Measurements from ENCODE around the gene COMMD8. TPM values are rescaled to one million over a fixed set of nuclear protein-coding genes. Genes with fewer than 3 reads are reported as not detected.
"Not testable (repeated sequence)": the region's sequence is repeated elsewhere in the genome, so short reads cannot be mapped to it uniquely, and the experiment has no call there.

COMMD8 gene
- polyA plus RNA-seq, 2 of the 4 experiments (the other 2 are of a cell fraction), result 19.1 to 24.0 TPM

GRCh38 chr4:47498899-47499298 is 35.4 kb upstream of the COMMD8 start:
- H3K4me1 ChIP-seq, result no peaks in the 10 kb centered on the region
- TF ChIP-seq ESRRA (IDR thresholded peaks at IDR 0.05; ENCODE audit: borderline replicate concordance, low read length), result no peak
- ChIA-PET CTCF (interaction anchor here (0.6 kb wide), 1 partner anchor 437 kb away, joined by 3 read pairs; no protein-coding TSS in a partner anchor), POLR2A (no interaction called here)
- no peak for ATAC-seq
- no peak for FAIRE-seq
- H3K4me3 ChIP-seq, result no peak overlapping the region
- no peak overlapping the region for H3K27ac ChIP-seq
- no peak overlapping the region for H3K4me2 ChIP-seq
- H3K9me3 ChIP-seq, result no peaks in the 10 kb centered on the region
- DNase-seq (ENCODE audit: low read depth in 1 of 2, low spot score in 1 of 2), result no peak
- WGBS (ENCODE audit: missing lambda C conversion rate), result 70% methylated on average over 6 of the region's 6 CpGs

- Histone ChIP-seq H3K4me1 (no peaks in the 10 kb centered on the region), H3K4me2 (no peak overlapping the region), H3K4me3 (no peak overlapping the region), H3K9me3 (no peaks in the 10 kb centered on the region), H3K27ac (no peak overlapping the region)
- POLR2A ChIA-PET, result no interaction called here
- TF ChIP-seq MAX (IDR thresholded peaks at IDR 0.05), result no peak
- no peak for TF ChIP-seq CBX8 (IDR thresholded peaks at IDR 0.05)
- TF ChIP-seq JUN (IDR thresholded peaks at IDR 0.05), result no peak
- TF ChIP-seq SMC3 (IDR thresholded peaks at IDR 0.05), result no peak
- TF ChIP-seq MAFK (IDR thresholded peaks at IDR 0.05; ENCODE audit: partially characterized antibody), result no peak
- TF ChIP-seq POLR2A (IDR thresholded peaks at IDR 0.05; ENCODE audit: low read length), result no peak
- ATAC-seq (no peak), FAIRE-seq (no peak), DNase-seq (ENCODE audit: low read depth in 1 of 2, low spot score in 1 of 2) (no peak)
- WGBS (ENCODE audit: missing lambda C conversion rate), result 71% methylated on average over 4 of the region's 4 CpGs
- CTCF ChIA-PET, result interaction anchor here (1.6 kb wide), 1 partner anchor 71 kb away, joined by 4 read pairs; no protein-coding TSS in a partner anchor
Observed at GRCh38 chr4:47494124-47494430, 30.6 kb upstream of the COMMD8 start.

GRCh38 chr4:47493238-47494123 is 30.0 kb upstream of the COMMD8 start:
- ATAC-seq (no peak), DNase-seq (ENCODE audit: low read depth in 1 of 2, low spot score in 1 of 2) (no peak), FAIRE-seq (no peak)
- H3K4me1 ChIP-seq, result no peaks in the 10 kb centered on the region
- H3K9me3 ChIP-seq, result no peaks in the 10 kb centered on the region
- TF ChIP-seq JUNB (IDR thresholded peaks at IDR 0.05), result no peak
- WGBS (ENCODE audit: missing lambda C conversion rate), result 77% methylated on average over 3 of the region's 3 CpGs
- no peak overlapping the region for H3K4me2 ChIP-seq
- no peak overlapping the region for H3K27ac ChIP-seq
- H3K4me3 ChIP-seq, result no peak overlapping the region
- POLR2A ChIA-PET, result no interaction called here
- CTCF ChIA-PET, result interaction anchor here (1.6 kb wide), 1 partner anchor 71 kb away, joined by 4 read pairs; no protein-coding TSS in a partner anchor

GRCh38 chr4:47490550-47490949 is 27.0 kb upstream of the COMMD8 start:
- H3K4me3 ChIP-seq, result no peak overlapping the region
- TF ChIP-seq RAD21 (conservative IDR thresholded peaks at IDR 0.05 in 1 of 2, IDR thresholded peaks at IDR 0.05 in 1 of 2), result peak in 1 of 2 experiments; percentile 28; a peak in 2 of 5 replicates
- TF ChIP-seq CHD4 (IDR thresholded peaks at IDR 0.05; ENCODE audit: borderline replicate concordance), result no peak
- peak; percentile 9 to 38 for DNase-seq (ENCODE audit: low read depth in 1 of 2, low spot score in 1 of 2)
- no peak overlapping the region for H3K27ac ChIP-seq
- H3K9me3 ChIP-seq, result no peaks in the 10 kb centered on the region
- 55% methylated on average over 4 of the region's 4 CpGs for whole genome bisulfite sequencing (ENCODE audit: missing lambda C conversion rate)
- no peak overlapping the region for H3K4me2 ChIP-seq
- POLR2A ChIA-PET, result no interaction called here
- ATAC-seq, result peak; percentile 92 to 96
- no peaks in the 10 kb centered on the region for H3K4me1 ChIP-seq
- FAIRE-seq, result no peak
- CTCF ChIA-PET, result interaction anchor here (1.3 kb wide), 1 partner anchor 74 kb away, joined by 4 read pairs; no protein-coding TSS in a partner anchor

GRCh38 chr4:47488706-47489105 is 25.2 kb upstream of the COMMD8 start:
- FAIRE-seq (no peak), DNase-seq (ENCODE audit: low read depth in 1 of 2, low spot score in 1 of 2) (no peak), ATAC-seq (no peak)
- CTCF ChIA-PET, result interaction anchor here (0.7 to 1.1 kb wide), 3 partner anchors 21 to 599 kb away, joined by 3 read pairs; partner anchors contain the start of gene COMMD8
- TF ChIP-seq ZNF302 (CRISPR knock-in tag; IDR thresholded peaks at IDR 0.05) (no peak), CBX8 (IDR thresholded peaks at IDR 0.05) (no peak), FOSB (CRISPR knock-in tag; IDR thresholded peaks at IDR 0.05) (no peak), MYC (IDR thresholded peaks at IDR 0.05; ENCODE audit: borderline replicate concordance, low read length) (no peak), HOXA7 (CRISPR knock-in tag; IDR thresholded peaks at IDR 0.05) (no peak), ESRRA (IDR thresholded peaks at IDR 0.05; ENCODE audit: borderline replicate concordance, low read length) (no peak)
- WGBS (ENCODE audit: missing lambda C conversion rate), result 47% methylated on average over 3 of the region's 3 CpGs
- POLR2A ChIA-PET, result no interaction called here
- H3K4me1 ChIP-seq, result no peaks in the 10 kb centered on the region
- no peak overlapping the region for H3K27ac ChIP-seq
- H3K4me3 ChIP-seq, result no peak overlapping the region
- no peak overlapping the region for H3K4me2 ChIP-seq
- no peaks in the 10 kb centered on the region for H3K9me3 ChIP-seq

- POLR2A ChIA-PET; H3K4me1 ChIP-seq; H3K9me3 ChIP-seq; H3K4me3 ChIP-seq; H3K27ac ChIP-seq; FAIRE-seq; H3K4me2 ChIP-seq; DNase-seq (ENCODE audit: low read depth in 1 of 2, low spot score in 1 of 2); ATAC-seq; CTCF ChIA-PET: not testable (repeated sequence)
- 89% methylated on average over 9 of the region's 9 CpGs for WGBS (ENCODE audit: missing lambda C conversion rate)
Observed at GRCh38 chr4:47486727-47487126, 23.2 kb upstream of the COMMD8 start.

All from A549 (cell line).